HCT116 (cell line): ENCODE measurements around the gene LYPD8. TPM values are rescaled to one million over a fixed set of nuclear protein-coding genes. Genes with fewer than 3 reads are reported as not detected.

Experiments
- ATAC-seq: fragments of 200-7000 bp; cut with Tn5 transposase; 2 replicates; pipeline ENCODE4 v1.9.1; 2020; ENCODE audit warnings: mild to moderate bottlenecking, moderate library complexity
- BruUV-seq: library from RNA; stranded (reverse); fragments of 400-500 nt; replicated peaks from 2 replicates; lab custom pipeline; 2021; lab: Mats Ljungman, UMichigan
- CTCF ChIA-PET: fragments of 300-600 bp; sonication (Branson Sonifier 250); formaldehyde crosslinking; loops from one replicate; lab custom pipeline; 2021; ENCODE audit warnings: antibody characterized with exemption; lab: Charles Lee
- POLR2A ChIA-PET: fragments of 300-600, 350-600 bp; sonication (Branson Sonifier 250); formaldehyde crosslinking; loops from one replicate; lab custom pipeline; 2021; ENCODE audit warnings: antibody characterized with exemption; lab: Charles Lee
- RAD21 ChIA-PET, 2 experiments: fragments of 300-600 bp; sonication (Branson Sonifier 250); formaldehyde crosslinking; loops; one replicate each; lab custom pipeline; 2023; ENCODE audit warnings: low total read pairs in 2 of 2; ENCODE audit not compliant: uncharacterized antibody in 2 of 2, unreplicated experiment in 2 of 2, low non-redundant PET in 1 of 2; lab: Charles Lee
- DNase-seq: peaks from one replicate; pipeline ENCODE4 v3.0.0-alpha.2; 2010; ENCODE audit warnings: low read depth, low spot score
- H2AFZ ChIP-seq: fragments of 200-600 bp; shearing (Covaris generic), sonication (generic); 2 replicates; pipeline ENCODE4 v1.6.1; 2017; ENCODE audit warnings: low read depth, mixed run types, mixed read lengths, antibody characterized with exemption, low read length; ENCODE audit not compliant: poor library complexity, severe bottlenecking
- H3K27ac ChIP-seq: 2 replicates; pipeline ENCODE4 v1.5.1; 2012; ENCODE audit warnings: low read depth, low read length
- H3K27me3 ChIP-seq: fragments of 200-600 bp; sonication (generic); 2 replicates; pipeline ENCODE4 v1.6.1; 2016; ENCODE audit warnings: mixed run types, low read length, mixed read lengths; ENCODE audit not compliant: insufficient read depth
- H3K36me3 ChIP-seq, 2 experiments: fragments of 200-500 bp in 1 of 2; fragments of 200-600 bp in 1 of 2; sonication (Bioruptor generic) in 1 of 2; sonication (generic) in 1 of 2; 2 replicates each; pipeline versions ENCODE4 v1.5.1 to v1.6.1; 2014 to 2016; ENCODE audit warnings: low read length in 2 of 2, inconsistent platforms in 1 of 2, mixed read lengths in 1 of 2, mixed run types in 1 of 2; ENCODE audit not compliant: insufficient read depth in 2 of 2, control insufficient read depth in 1 of 2
- H3K4me1 ChIP-seq, 2 experiments: fragments of 200-600 bp in 1 of 2; sonication (generic) in 1 of 2; 2 replicates each; pipeline versions ENCODE4 v1.5.1 to v1.6.1; 2012 to 2017; ENCODE audit warnings: low read length in 2 of 2, inconsistent platforms in 1 of 2, mild to moderate bottlenecking in 1 of 2, mixed read lengths in 1 of 2, mixed run types in 1 of 2, moderate library complexity in 1 of 2; ENCODE audit not compliant: insufficient read depth in 2 of 2, control insufficient read depth in 1 of 2
- H3K4me2 ChIP-seq: fragments of 200-600 bp; sonication (generic); 2 replicates; pipeline ENCODE4 v1.6.1; 2017; ENCODE audit warnings: mixed run types, low read length, mixed read lengths
- H3K4me3 ChIP-seq, 2 experiments: fragments of 200-600 bp in 1 of 2; sonication (generic) in 1 of 2; replicated peaks in 1 of 2; 2 replicates each; pipeline ENCODE4 v1.5.1; 2011 to 2016; ENCODE audit warnings: low read length in 2 of 2, control low read depth in 1 of 2, low read depth in 1 of 2, mild to moderate bottlenecking in 1 of 2, mixed read lengths in 1 of 2, mixed run types in 1 of 2
- H3K79me2 ChIP-seq: fragments of 200-600 bp; sonication (generic); 2 replicates; pipeline ENCODE4 v1.6.1; 2017; ENCODE audit warnings: mild to moderate bottlenecking, mixed run types, low read length, moderate library complexity, mixed read lengths; ENCODE audit not compliant: insufficient read depth
- H3K9ac ChIP-seq: fragments of 200-600 bp; sonication (generic); 2 replicates; pipeline ENCODE4 v1.6.1; 2016; ENCODE audit warnings: low read length, mixed read lengths
- H3K9me2 ChIP-seq: fragments of 200-600 bp; sonication (generic), shearing (Covaris generic); 2 replicates; pipeline ENCODE4 v1.6.1; 2017; ENCODE audit warnings: mixed run types, mild to moderate bottlenecking, moderate library complexity; ENCODE audit not compliant: insufficient read depth
- H3K9me3 ChIP-seq, 2 experiments: fragments of 200-500 bp in 1 of 2; fragments of 200-600 bp in 1 of 2; sonication (Bioruptor generic) in 1 of 2; sonication (generic) in 1 of 2; 2 replicates each; pipeline ENCODE4 v1.6.1; 2014 to 2017; ENCODE audit warnings: low read length in 2 of 2, mixed read lengths in 2 of 2, inconsistent platforms in 1 of 2, low read depth in 1 of 2, mild to moderate bottlenecking in 1 of 2, mixed run types in 1 of 2, moderate library complexity in 1 of 2; ENCODE audit not compliant: control insufficient read depth in 1 of 2, insufficient read depth in 1 of 2
- H4K20me1 ChIP-seq: fragments of 200-600 bp; sonication (generic), shearing (Covaris generic); 2 replicates; pipeline ENCODE4 v1.6.1; 2017; ENCODE audit warnings: mixed run types, mild to moderate bottlenecking, moderate library complexity; ENCODE audit not compliant: insufficient read depth
- CEBPB ChIP-seq: IDR thresholded peaks from 2 replicates; pipeline ENCODE4 v1.6.1; 2012; ENCODE audit warnings: low read depth
- EGR1 ChIP-seq: IDR thresholded peaks from 2 replicates; pipeline ENCODE4 v1.6.1; 2012; ENCODE audit warnings: low read depth
- ELF1 ChIP-seq: IDR thresholded peaks from 2 replicates; pipeline ENCODE4 v1.6.1; 2012; ENCODE audit warnings: low read depth, borderline replicate concordance
- FOSL1 ChIP-seq: IDR thresholded peaks from 2 replicates; pipeline ENCODE4 v1.6.1; 2012; ENCODE audit warnings: low read depth
- JUND ChIP-seq: IDR thresholded peaks from 2 replicates; pipeline ENCODE4 v1.6.1; 2012
- RAD21 ChIP-seq: IDR thresholded peaks from 2 replicates; pipeline ENCODE4 v1.6.1; 2012; ENCODE audit warnings: low read depth, mild to moderate bottlenecking
- SIN3A ChIP-seq: IDR thresholded peaks from 2 replicates; pipeline ENCODE4 v1.6.1; 2012; ENCODE audit warnings: low read depth
- SP1 ChIP-seq: IDR thresholded peaks from 2 replicates; pipeline ENCODE4 v1.6.1; 2012; ENCODE audit warnings: low read depth
- ZFX ChIP-seq: fragments of 450-650 bp; IDR thresholded peaks from 2 replicates; pipeline ENCODE4 v1.6.1; 2017
- intact Hi-C: fragments of 100-400 bp; cut with micrococcal nuclease; formaldehyde crosslinking; loops from 2 replicates; pipeline ENCODE4 v1.10.0; 2022
- total RNA-seq: library from RNA; stranded (reverse); gene quantifications from one replicate; pipeline ENCODE4 v1.2.1, GENCODE V29; 2021; ENCODE audit not compliant: unreplicated experiment
- TF ChIP-seq, protein P1 (sequence below): IDR thresholded peaks from 2 replicates; pipeline ENCODE4 v1.6.1; 2012
- TF ChIP-seq, protein P2 (sequence below), 3 experiments: fragments of 200-600 bp in 1 of 3; sonication (generic) in 1 of 3; IDR thresholded peaks in 2 of 3; conservative IDR thresholded peaks in 1 of 3; 2 replicates each; pipeline ENCODE4 v1.5.1; 2012 to 2017; ENCODE audit warnings: low read depth in 2 of 3, low read length in 2 of 3, antibody characterized with exemption in 1 of 3, borderline replicate concordance in 1 of 3, control low read depth in 1 of 3, mild to moderate bottlenecking in 1 of 3, mixed read lengths in 1 of 3, mixed run types in 1 of 3, moderate library complexity in 1 of 3; ENCODE audit not compliant: insufficient read depth in 1 of 3

LYPD8 gene
- total RNA-seq, 1 experiment from 2014 or later, result not detected

DNA sequence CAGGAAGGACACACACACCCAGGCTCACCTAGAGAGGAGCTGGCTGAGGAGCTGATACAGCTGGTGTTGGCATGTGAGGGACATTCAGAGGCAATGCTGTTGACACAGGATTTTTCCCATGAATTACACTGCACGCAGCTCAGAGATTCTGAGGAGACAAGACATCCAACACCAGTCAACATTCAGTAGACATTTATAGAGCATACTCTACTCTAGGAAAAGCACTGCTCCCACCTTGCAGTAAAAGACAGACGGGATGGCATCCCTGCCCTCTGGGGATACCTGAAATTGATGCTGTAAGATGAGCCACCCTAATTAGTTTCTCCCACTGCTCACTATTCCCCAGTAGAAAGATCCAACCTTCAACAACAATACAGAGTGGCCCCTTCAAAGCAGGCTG is 5.1 kb downstream of the LYPD8 start:
- Histone ChIP-seq H3K9me3 (peaks cover 0 to 11% of the 10 kb centered on the region in 2 experiments; a peak in 1 of 4 replicates), H3K27ac (no peak overlapping the region), H3K79me2 (no peaks in the 10 kb centered on the region), H3K4me1 (no peaks in the 10 kb centered on the region), H3K4me3 (no peak overlapping the region), H3K27me3 (no peaks in the 10 kb centered on the region), H3K4me2 (no peak overlapping the region), H3K9ac (no peak overlapping the region), H4K20me1 (no peaks in the 10 kb centered on the region), H2AFZ (no peak overlapping the region), H3K9me2 (no peaks in the 10 kb centered on the region), H3K36me3 (no peaks in the 10 kb centered on the region)
- DNase-seq, result no peak
- CTCF ChIA-PET, result no interaction called here
- intact Hi-C loops, result no loop called here
- no peak for TF ChIP-seq JUND
- TF ChIP-seq ELF1, result no peak
- TF ChIP-seq SP1, result no peak
- no peak for TF ChIP-seq FOSL1
- TF ChIP-seq, protein P1, sequence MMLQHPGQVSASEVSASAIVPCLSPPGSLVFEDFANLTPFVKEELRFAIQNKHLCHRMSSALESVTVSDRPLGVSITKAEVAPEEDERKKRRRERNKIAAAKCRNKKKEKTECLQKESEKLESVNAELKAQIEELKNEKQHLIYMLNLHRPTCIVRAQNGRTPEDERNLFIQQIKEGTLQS, result no peak
- TF ChIP-seq ZFX, result no peak
- TF ChIP-seq EGR1, result no peak
- no peak for TF ChIP-seq RAD21
- TF ChIP-seq, protein P2, sequence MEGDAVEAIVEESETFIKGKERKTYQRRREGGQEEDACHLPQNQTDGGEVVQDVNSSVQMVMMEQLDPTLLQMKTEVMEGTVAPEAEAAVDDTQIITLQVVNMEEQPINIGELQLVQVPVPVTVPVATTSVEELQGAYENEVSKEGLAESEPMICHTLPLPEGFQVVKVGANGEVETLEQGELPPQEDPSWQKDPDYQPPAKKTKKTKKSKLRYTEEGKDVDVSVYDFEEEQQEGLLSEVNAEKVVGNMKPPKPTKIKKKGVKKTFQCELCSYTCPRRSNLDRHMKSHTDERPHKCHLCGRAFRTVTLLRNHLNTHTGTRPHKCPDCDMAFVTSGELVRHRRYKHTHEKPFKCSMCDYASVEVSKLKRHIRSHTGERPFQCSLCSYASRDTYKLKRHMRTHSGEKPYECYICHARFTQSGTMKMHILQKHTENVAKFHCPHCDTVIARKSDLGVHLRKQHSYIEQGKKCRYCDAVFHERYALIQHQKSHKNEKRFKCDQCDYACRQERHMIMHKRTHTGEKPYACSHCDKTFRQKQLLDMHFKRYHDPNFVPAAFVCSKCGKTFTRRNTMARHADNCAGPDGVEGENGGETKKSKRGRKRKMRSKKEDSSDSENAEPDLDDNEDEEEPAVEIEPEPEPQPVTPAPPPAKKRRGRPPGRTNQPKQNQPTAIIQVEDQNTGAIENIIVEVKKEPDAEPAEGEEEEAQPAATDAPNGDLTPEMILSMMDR (IDR thresholded peaks at IDR 0.05 in 2 of 3, conservative IDR thresholded peaks at IDR 0.05 in 1 of 3; ENCODE audit: borderline replicate concordance in 1 of 3, insufficient read depth in 1 of 3, low read depth in 2 of 3, low read length in 2 of 3), result no peak
- no peak for TF ChIP-seq SIN3A
- TF ChIP-seq CEBPB, result no peak
- BruUV-seq, result no TSS peak
- POLR2A ChIA-PET, result no interaction called here
- RAD21 ChIA-PET, result no interaction called here
- peak; percentile 17; the same call in 1 of the 2 replicates for ATAC-seq
